AG04450 (cell line): ENCODE data around the gene PLXND1. TPM values are rescaled to one million over a fixed set of nuclear protein-coding genes. Genes with fewer than 3 reads are reported as not detected.

Source experiments
- CTCF ChIA-PET: fragments of 300-600, 350-600 bp; formaldehyde crosslinking; extraction: SDS; loops from one replicate; lab custom pipeline; 2022; ENCODE audit warnings: antibody characterized with exemption, inconsistent platforms; lab: Charles Lee
- POLR2A ChIA-PET: fragments of 350-600 bp; formaldehyde crosslinking; extraction: SDS; loops from one replicate; lab custom pipeline; 2021; ENCODE audit warnings: antibody characterized with exemption, inconsistent platforms; lab: Yijun Ruan, JAX
- DNase-seq: peaks from one replicate; pipeline ENCODE4 v3.0.0-alpha.2; 2011; ENCODE audit warnings: low read depth, low spot score
- H3K27ac ChIP-seq: one replicate; pipeline ENCODE4 v1.5.1; 2012; ENCODE audit warnings: low read depth, low read length, control low read depth
- H3K27me3 ChIP-seq: one replicate; pipeline ENCODE4 v1.6.0; 2012; ENCODE audit warnings: low read length; ENCODE audit not compliant: control insufficient read depth, insufficient read depth
- H3K4me3 ChIP-seq: 2 replicates; pipeline ENCODE4 v1.5.1; 2011; ENCODE audit warnings: mild to moderate bottlenecking, low read depth, low read length, control low read depth
- H3K9me3 ChIP-seq: 2 replicates; pipeline ENCODE4 v1.5.1; 2012; ENCODE audit warnings: low read length; ENCODE audit not compliant: control insufficient read depth, insufficient read depth
- polyA plus RNA-seq: library from polyadenylated mRNA; depleted of rRNA; stranded (reverse); fragments of >200 nt; gene quantifications from 2 replicates; pipeline ENCODE4 v1.2.3, GENCODE V29; 2011
- TF ChIP-seq, protein P1 (sequence below): IDR thresholded peaks from 2 replicates; pipeline ENCODE4 v1.5.1; 2011; ENCODE audit warnings: low read depth, low read length, control low read depth, inconsistent platforms

PLXND1 gene
- polyA plus RNA-seq, 1 experiment = 37.1 TPM

DNA sequence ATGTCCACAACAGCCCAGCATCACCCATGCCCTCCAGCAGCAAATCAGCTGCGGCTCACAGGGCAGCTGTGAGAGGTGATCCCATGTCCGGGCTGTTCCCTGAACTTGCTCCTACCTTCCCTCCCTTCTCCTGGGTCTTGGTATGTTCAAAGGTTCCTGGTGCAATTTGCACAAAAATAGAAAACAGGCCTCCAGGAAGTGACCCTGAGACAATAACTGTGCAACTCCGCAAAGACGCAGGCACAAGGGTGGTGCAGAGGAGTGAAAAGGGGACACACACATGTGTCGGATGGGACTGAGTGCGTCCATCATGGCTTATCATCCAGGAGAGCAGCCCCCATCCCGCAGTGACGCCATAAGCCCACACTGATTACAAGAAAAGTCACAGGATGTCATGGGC lies 16.3 kb downstream of the PLXND1 start:
- CTCF ChIA-PET = interaction anchor here (1.5 kb wide), 1 partner anchor 14 kb away, joined by 3 read pairs; no protein-coding TSS in a partner anchor
- POLR2A ChIA-PET = no interaction called here
- TF ChIP-seq, protein P1, sequence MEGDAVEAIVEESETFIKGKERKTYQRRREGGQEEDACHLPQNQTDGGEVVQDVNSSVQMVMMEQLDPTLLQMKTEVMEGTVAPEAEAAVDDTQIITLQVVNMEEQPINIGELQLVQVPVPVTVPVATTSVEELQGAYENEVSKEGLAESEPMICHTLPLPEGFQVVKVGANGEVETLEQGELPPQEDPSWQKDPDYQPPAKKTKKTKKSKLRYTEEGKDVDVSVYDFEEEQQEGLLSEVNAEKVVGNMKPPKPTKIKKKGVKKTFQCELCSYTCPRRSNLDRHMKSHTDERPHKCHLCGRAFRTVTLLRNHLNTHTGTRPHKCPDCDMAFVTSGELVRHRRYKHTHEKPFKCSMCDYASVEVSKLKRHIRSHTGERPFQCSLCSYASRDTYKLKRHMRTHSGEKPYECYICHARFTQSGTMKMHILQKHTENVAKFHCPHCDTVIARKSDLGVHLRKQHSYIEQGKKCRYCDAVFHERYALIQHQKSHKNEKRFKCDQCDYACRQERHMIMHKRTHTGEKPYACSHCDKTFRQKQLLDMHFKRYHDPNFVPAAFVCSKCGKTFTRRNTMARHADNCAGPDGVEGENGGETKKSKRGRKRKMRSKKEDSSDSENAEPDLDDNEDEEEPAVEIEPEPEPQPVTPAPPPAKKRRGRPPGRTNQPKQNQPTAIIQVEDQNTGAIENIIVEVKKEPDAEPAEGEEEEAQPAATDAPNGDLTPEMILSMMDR = no peak

GRCh38 chr3:129587566-129588210 lies 18.8 kb downstream of the PLXND1 start:
- no peak overlapping the region for H3K4me3 ChIP-seq
- POLR2A ChIA-PET = no interaction called here
- no peaks in the 10 kb centered on the region for H3K27me3 ChIP-seq
- no peak overlapping the region for H3K27ac ChIP-seq
- no peak for DNase-seq
- TF ChIP-seq, protein P1 = no peak
- CTCF ChIA-PET = no interaction called here
- H3K9me3 ChIP-seq = no peaks in the 10 kb centered on the region; the same call in 1 of the 2 replicates

More for the DNA sequence above, 16.3 kb downstream of the PLXND1 start:
- no peaks in the 10 kb centered on the region for H3K27me3 ChIP-seq
- H3K4me3 ChIP-seq = no peak overlapping the region
- no peak for DNase-seq
- no peak overlapping the region for H3K27ac ChIP-seq
- no peaks in the 10 kb centered on the region; the same call in 1 of the 2 replicates for H3K9me3 ChIP-seq

GRCh38 chr3:129586746-129587430 lies 19.6 kb downstream of the PLXND1 start:
- Histone ChIP-seq H3K4me3 (no peak overlapping the region), H3K27ac (no peak overlapping the region), H3K27me3 (no peaks in the 10 kb centered on the region), H3K9me3 (no peaks in the 10 kb centered on the region; the same call in 1 of the 2 replicates)
- TF ChIP-seq, protein P1 = no peak
- POLR2A ChIA-PET = interaction anchor here (0.9 kb wide), 1 partner anchor 9 kb away, joined by 3 read pairs; no protein-coding TSS in a partner anchor
- CTCF ChIA-PET = interaction anchor here (0.6 kb wide), 1 partner anchor 1679 kb away, joined by 3 read pairs; no protein-coding TSS in a partner anchor
- DNase-seq = no peak

- TF ChIP-seq, protein P1 = no peak
- Histone ChIP-seq H3K9me3 (no peaks in the 10 kb centered on the region; the same call in 1 of the 2 replicates), H3K27ac (no peak overlapping the region), H3K4me3 (no peak overlapping the region), H3K27me3 (no peaks in the 10 kb centered on the region)
- POLR2A ChIA-PET = no interaction called here
- CTCF ChIA-PET = interaction anchor here (0.6 kb wide), 1 partner anchor 1679 kb away, joined by 3 read pairs; no protein-coding TSS in a partner anchor
- DNase-seq = no peak
These were observed 20.4 kb downstream of the PLXND1 start for GRCh38 chr3:129585949-129586657.
